Measurements from ENCODE around the gene TYW1B. TPM values are rescaled to one million over a fixed set of nuclear protein-coding genes. Genes with fewer than 3 reads are reported as not detected.

TYW1B gene
- total and polyA plus RNA-seq, 2 donors (not counting 3 experiments of a cell fraction or from before 2014, with no cell fraction given), result 0.69 to 2.7 TPM

- dilution Hi-C loops (cut with MboI; ENCODE audit: extremely low pct_ligation_motif_present, low sequenced_read_pairs) (no loop called here), intact Hi-C loops (cut with micrococcal nuclease) (no loop called here)
- BruUV-seq (replicated peaks), result no TSS peak
- H3K4me1 ChIP-seq (ENCODE audit: control insufficient read depth, extremely low read depth, insufficient read depth, low read length), result no peaks in the 10 kb centered on the region
- TF ChIP-seq JUN (IDR thresholded peaks at IDR 0.05; ENCODE audit: borderline replicate concordance, insufficient read depth, insufficient read length, low read depth), result no peak
- TF ChIP-seq, protein P1, sequence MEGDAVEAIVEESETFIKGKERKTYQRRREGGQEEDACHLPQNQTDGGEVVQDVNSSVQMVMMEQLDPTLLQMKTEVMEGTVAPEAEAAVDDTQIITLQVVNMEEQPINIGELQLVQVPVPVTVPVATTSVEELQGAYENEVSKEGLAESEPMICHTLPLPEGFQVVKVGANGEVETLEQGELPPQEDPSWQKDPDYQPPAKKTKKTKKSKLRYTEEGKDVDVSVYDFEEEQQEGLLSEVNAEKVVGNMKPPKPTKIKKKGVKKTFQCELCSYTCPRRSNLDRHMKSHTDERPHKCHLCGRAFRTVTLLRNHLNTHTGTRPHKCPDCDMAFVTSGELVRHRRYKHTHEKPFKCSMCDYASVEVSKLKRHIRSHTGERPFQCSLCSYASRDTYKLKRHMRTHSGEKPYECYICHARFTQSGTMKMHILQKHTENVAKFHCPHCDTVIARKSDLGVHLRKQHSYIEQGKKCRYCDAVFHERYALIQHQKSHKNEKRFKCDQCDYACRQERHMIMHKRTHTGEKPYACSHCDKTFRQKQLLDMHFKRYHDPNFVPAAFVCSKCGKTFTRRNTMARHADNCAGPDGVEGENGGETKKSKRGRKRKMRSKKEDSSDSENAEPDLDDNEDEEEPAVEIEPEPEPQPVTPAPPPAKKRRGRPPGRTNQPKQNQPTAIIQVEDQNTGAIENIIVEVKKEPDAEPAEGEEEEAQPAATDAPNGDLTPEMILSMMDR (IDR thresholded peaks at IDR 0.05; ENCODE audit: extremely low read depth in 1 of 2, insufficient read depth in 1 of 2, low read depth in 1 of 2, low read length in 2 of 2), result no peak
- TF ChIP-seq GATA2 (IDR thresholded peaks at IDR 0.05; ENCODE audit: insufficient read depth, insufficient read length, low read depth, low read length), result no peak
- TF ChIP-seq POLR2AphosphoS5 (IDR thresholded peaks at IDR 0.05; ENCODE audit: insufficient read depth, low read depth, low read length), result no peak
- no peak for TF ChIP-seq EZH2 (IDR thresholded peaks at IDR 0.05; ENCODE audit: borderline replicate concordance, low read depth, low read length, severe bottlenecking)
- no peak for TF ChIP-seq FOS (IDR thresholded peaks at IDR 0.05; ENCODE audit: borderline replicate concordance, insufficient read depth, low read length)
- no peak for TF ChIP-seq POLR2A (IDR thresholded peaks at IDR 0.05; ENCODE audit: low read depth, low read length)
- TF ChIP-seq, protein P2, sequence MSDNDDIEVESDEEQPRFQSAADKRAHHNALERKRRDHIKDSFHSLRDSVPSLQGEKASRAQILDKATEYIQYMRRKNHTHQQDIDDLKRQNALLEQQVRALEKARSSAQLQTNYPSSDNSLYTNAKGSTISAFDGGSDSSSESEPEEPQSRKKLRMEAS (IDR thresholded peaks at IDR 0.05; ENCODE audit: insufficient read depth, insufficient read length), result no peak
- TF ChIP-seq MYC (IDR thresholded peaks at IDR 0.05; ENCODE audit: low read depth, low read length), result no peak
- no peak overlapping the region for H3K27ac ChIP-seq (ENCODE audit: insufficient read depth, low read depth, low read length)
- ChIA-PET CTCF (no interaction called here), POLR2A (no interaction called here)
- H3K4me3 ChIP-seq (replicated peaks in 1 of 3; ENCODE audit: insufficient read depth in 1 of 3, low read depth in 1 of 3, low read length in 3 of 3), result no peak overlapping the region
- no peak overlapping the region for H3K4me2 ChIP-seq (ENCODE audit: insufficient read depth, low read length)
- no peak overlapping the region for H2AFZ ChIP-seq (ENCODE audit: low read depth, low read length)
- H3K9me3 ChIP-seq (replicated peaks; ENCODE audit: control insufficient read depth, insufficient read depth, low read length), result no peaks in the 10 kb centered on the region
- H3K9ac ChIP-seq (replicated peaks; ENCODE audit: extremely low read depth, insufficient read depth, low read length), result no peak overlapping the region
- H3K36me3 ChIP-seq (ENCODE audit: control insufficient read depth in 2 of 2, extremely low read depth in 1 of 2, insufficient read depth in 2 of 2, low read length in 2 of 2), result no peaks in the 10 kb centered on the region
- H3K27me3 ChIP-seq (ENCODE audit: control insufficient read depth in 2 of 2, insufficient read depth in 2 of 2, low read length in 2 of 2), result no peaks in the 10 kb centered on the region
- no peaks in the 10 kb centered on the region for H3K79me2 ChIP-seq (ENCODE audit: control insufficient read depth, insufficient read depth, low read length)
- no peaks in the 10 kb centered on the region for H3K9me1 ChIP-seq (replicated peaks; ENCODE audit: control insufficient read depth, extremely low read depth, insufficient read depth, low read length)
- H4K20me1 ChIP-seq (replicated peaks; ENCODE audit: control insufficient read depth, extremely low read depth, insufficient read depth, low read length), result no peaks in the 10 kb centered on the region
- no peak for FAIRE-seq
- no peak for DNase-seq (ENCODE audit: low read depth, low spot score)
Measured at GRCh38 chr7:72538856-72539255, 289.1 kb downstream of the TYW1B start.
